ENCODE results near the gene LAMTOR1.
"Not testable (repeated sequence)": the region's sequence is repeated elsewhere in the genome, so short reads cannot be mapped to it uniquely, and the experiment has no call there.

Gene LAMTOR1

DNA sequence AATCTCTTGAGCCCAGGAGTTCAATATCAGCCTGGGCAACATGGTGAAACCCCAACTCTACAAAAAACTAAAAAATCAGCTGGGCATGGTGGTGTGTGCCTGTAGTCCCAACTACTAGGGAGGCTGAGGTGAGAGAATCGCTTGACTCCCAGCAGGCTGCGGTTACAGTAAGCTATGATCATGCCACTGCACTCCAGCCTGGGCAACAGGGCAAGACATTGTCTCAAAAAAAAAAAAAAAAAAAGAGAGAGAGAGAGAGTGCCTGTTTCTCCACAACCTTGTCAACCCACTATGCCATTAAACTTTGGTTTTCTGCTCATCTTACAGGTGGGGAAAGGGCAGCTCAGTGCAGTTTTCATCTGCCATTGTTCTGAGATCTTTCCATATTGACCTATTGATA is 37.6 kb upstream of the LAMTOR1 start:
- H3K4me3 ChIP-seq (ENCODE audit: low read depth, low read length), result no peak overlapping the region
- TF ChIP-seq, protein P1, sequence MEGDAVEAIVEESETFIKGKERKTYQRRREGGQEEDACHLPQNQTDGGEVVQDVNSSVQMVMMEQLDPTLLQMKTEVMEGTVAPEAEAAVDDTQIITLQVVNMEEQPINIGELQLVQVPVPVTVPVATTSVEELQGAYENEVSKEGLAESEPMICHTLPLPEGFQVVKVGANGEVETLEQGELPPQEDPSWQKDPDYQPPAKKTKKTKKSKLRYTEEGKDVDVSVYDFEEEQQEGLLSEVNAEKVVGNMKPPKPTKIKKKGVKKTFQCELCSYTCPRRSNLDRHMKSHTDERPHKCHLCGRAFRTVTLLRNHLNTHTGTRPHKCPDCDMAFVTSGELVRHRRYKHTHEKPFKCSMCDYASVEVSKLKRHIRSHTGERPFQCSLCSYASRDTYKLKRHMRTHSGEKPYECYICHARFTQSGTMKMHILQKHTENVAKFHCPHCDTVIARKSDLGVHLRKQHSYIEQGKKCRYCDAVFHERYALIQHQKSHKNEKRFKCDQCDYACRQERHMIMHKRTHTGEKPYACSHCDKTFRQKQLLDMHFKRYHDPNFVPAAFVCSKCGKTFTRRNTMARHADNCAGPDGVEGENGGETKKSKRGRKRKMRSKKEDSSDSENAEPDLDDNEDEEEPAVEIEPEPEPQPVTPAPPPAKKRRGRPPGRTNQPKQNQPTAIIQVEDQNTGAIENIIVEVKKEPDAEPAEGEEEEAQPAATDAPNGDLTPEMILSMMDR (IDR thresholded peaks at IDR 0.05; ENCODE audit: insufficient read depth, low read depth, low read length, missing control alignments), result no peak
- no peak for DNase-seq (ENCODE audit: low read depth)

DNA sequence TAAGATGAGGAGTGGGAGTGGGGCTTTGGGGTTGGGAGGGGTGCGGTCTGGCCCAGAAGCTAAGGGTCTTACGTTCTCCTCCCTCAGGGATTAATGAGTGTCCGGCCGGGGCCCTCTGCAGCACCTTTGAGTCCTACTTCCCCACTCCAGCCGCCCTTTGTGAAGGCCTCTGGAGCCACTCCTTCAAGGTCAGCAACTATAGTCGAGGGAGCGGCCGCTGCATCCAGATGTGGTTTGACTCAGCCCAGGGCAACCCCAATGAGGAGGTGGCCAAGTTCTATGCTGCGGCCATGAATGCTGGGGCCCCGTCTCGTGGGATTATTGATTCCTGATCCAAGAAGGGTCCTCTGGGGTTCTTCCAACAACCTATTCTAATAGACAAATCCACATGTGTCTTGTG is 36.4 kb upstream of the LAMTOR1 start:
- TF ChIP-seq, protein P1 (IDR thresholded peaks at IDR 0.05; ENCODE audit: insufficient read depth, low read depth, low read length, missing control alignments), result no peak
- DNase-seq (ENCODE audit: low read depth), result no peak
- no peak overlapping the region for H3K4me3 ChIP-seq (ENCODE audit: low read depth, low read length)

DNA sequence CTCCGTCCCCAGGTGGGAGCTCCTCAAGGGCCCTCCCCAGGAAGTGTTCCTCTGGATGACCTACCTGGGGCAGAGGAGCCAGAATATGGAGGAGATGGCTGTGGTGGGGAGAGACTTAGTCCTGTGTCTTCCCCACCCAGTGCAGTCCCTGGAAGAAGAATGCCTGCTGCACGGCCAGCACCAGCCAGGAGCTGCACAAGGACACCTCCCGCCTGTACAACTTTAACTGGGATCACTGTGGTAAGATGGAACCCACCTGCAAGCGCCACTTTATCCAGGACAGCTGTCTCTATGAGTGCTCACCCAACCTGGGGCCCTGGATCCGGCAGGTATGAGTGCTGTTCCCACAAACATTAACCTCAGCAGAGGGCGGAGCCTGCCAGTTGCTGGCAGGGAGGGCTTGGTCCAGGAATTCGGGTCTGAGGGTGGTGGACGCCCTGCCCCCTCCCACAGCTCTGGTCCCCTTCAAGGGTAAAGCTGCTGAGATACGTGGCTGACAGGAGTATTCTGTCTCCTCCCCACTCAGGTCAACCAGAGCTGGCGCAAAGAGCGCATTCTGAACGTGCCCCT is 35.8 kb upstream of the LAMTOR1 start:
- DNase-seq (ENCODE audit: low read depth), result no peak
- H3K4me3 ChIP-seq (ENCODE audit: low read depth, low read length), result no peak overlapping the region
- TF ChIP-seq, protein P1 (IDR thresholded peaks at IDR 0.05; ENCODE audit: insufficient read depth, low read depth, low read length, missing control alignments), result no peak

DNA sequence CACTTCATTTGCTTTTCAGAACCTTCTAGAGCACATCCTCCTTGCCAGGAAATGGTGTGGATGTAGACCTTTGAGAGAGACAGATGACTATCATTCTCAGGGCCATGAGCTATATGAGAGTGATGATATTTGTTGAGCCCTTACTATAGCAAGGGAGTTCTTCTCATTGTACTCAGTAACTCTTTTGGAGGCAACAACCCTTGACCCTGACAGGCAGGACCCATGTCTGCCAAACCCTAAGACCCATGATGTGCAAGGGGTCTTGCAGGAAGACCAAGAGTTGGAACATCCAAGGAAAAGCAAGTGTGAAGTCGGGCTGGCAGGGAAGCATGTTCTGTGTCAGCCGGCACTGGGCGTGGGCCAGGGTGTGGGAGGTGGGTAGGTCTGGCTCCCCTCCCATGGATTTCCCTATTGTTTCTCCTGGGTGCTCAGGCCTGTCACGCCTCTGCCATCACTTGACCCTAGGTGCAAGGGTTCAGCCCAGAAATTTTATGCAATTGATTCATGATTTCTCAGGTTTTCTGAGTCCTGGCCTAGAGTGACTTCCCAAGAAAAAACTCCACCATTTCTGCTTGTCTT is 33.7 kb upstream of the LAMTOR1 start:
- no peak overlapping the region for H3K4me3 ChIP-seq (ENCODE audit: low read depth, low read length)
- peak; percentile 12 for DNase-seq (ENCODE audit: low read depth)
- TF ChIP-seq, protein P1 (IDR thresholded peaks at IDR 0.05; ENCODE audit: insufficient read depth, low read depth, low read length, missing control alignments), result no peak

DNA sequence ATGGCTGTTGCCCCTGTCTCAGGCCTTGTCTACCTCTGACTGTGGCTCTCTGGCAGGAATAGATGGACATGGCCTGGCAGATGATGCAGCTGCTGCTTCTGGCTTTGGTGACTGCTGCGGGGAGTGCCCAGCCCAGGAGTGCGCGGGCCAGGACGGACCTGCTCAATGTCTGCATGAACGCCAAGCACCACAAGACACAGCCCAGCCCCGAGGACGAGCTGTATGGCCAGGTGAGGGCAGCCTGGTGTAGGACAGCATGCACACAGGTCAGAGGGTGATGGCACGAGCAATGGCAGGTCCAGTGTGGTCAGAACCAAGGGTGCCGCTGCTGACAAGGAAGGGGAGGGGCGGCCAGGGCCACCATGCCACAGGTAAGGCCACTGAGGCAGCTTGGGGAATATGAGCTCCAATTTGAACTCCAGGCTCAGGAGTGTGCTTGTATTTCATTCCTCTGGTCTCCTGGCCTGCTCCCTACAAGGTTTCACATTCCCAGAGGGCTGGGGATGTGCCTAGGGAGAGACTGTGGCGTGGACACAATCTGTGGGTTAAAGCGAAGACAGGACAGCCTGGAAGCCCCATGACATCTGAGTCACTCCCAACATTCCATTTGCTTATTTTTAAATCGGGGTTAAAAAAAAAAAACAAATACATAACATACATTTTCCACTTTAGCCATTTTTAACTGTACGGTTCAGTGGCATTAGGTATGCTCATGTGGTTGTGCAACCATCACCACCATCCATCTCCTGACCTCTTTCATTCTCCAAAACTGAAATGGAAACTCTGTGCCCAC is 33.0 kb upstream of the LAMTOR1 start:
- no peak for DNase-seq (ENCODE audit: low read depth)
- TF ChIP-seq, protein P1 (IDR thresholded peaks at IDR 0.05; ENCODE audit: insufficient read depth, low read depth, low read length, missing control alignments), result no peak
- no peak overlapping the region for H3K4me3 ChIP-seq (ENCODE audit: low read depth, low read length)

DNA sequence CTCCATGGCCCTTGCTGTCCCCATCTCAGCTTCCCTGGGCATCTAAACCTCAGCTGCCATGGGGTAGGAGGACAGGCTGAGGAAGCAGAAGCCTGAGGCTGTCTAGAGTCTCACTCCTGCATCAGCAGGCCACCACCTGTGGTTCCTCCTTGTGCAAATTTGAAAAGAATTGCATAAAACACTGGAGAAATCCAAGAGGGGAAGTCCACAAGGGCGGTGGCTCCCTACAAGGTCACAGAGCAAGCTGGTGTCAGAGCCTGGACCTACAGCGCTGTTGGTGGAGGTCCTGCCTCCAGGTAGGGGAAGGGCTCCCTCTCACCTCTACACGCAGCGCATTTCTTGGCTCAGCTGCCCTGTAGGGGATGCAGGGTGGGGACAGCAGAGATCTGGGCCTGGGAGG is 32.4 kb upstream of the LAMTOR1 start, which contains the start of gene FOLR3:
Gene FOLR3, plus strand, starts transcription at position 253 of the 400 bp plus-strand sequence. CDS start 228 bp downstream, outside the sequence.
- not testable (repeated sequence) for H3K4me3 ChIP-seq (ENCODE audit: low read depth, low read length)

DNA sequence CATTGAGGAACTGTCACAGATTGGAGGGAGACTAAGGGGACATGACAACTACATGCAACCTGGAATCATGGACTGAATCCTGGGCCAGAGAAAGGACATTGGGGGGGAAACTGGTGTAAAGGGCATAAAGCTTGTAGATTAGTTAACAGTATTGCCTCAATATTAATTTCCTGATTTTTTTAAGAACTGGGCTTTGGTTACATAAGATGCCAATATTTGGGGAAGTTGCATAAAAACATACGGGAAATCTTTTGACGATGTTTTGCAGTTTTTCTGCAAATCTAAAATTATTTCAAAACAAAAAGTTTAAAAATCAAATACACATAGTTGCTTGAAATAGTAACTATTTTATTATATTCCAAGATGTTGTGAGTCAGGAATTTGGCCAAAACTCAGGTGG is 29.5 kb upstream of the LAMTOR1 start:
- H3K4me3 ChIP-seq (ENCODE audit: low read depth, low read length), result no peak overlapping the region
- TF ChIP-seq, protein P1 (IDR thresholded peaks at IDR 0.05; ENCODE audit: insufficient read depth, low read depth, low read length, missing control alignments), result no peak
- DNase-seq (ENCODE audit: low read depth), result no peak

More for the DNA sequence above, 32.4 kb upstream of the LAMTOR1 start, which contains the start of gene FOLR3:
- DNase-seq (ENCODE audit: low read depth), result not testable (repeated sequence)

All from GM12865 (cell line).